ENCODE data around the gene EIF4A3.

DNA sequence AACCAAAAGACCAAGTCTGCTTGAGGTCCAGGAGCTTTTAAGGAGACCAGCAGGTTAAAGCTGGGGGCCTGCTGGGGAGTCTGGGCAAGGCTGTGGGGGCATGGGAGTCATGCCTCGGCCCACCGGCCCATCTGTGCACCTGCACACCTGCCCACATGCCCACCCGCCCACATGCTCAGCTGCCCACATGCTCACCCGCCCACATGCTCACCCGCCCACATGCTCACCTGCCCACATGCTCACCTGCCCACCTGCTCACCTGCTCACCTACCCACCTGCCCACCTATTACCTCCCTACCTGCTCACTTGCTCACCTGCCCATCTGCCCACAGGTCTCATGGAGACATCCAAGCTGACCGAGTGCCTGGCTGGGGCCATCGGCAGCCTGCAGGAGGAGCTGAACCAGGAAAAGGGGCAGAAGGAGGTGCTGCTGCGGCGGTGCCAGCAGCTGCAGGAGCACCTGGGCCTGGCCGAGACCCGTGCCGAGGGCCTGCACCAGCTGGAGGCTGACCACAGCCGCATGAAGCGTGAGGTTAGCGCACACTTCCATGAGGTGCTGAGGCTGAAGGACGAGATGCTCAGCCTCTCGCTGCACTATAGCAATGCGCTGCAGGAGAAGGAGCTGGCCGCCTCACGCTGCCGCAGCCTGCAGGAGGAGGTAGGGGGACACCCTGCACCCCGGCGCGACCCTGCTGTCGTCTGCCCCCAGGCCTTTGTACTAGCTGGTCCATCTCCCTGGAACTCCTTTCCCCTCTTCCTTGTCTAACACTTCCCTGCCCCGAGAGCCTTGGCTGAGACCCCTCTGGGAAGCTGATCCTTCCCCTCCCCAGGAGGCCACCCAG, 36.9 kb upstream of the EIF4A3 start:
- TF ChIP-seq CTCF (IDR thresholded peaks at IDR 0.05; ENCODE audit: low read depth, low read length, missing input control) (no peak), RAD21 (IDR thresholded peaks at IDR 0.05) (no peak), ATF3 (IDR thresholded peaks at IDR 0.05) (no peak), YY1 (IDR thresholded peaks at IDR 0.05) (no peak), TAF1 (conservative IDR thresholded peaks at IDR 0.05) (no peak), GABPA (IDR thresholded peaks at IDR 0.05 in 1 of 2, conservative IDR thresholded peaks at IDR 0.05 in 1 of 2) (no peak), NR2F2 (IDR thresholded peaks at IDR 0.05) (no peak), HNF4G (IDR thresholded peaks at IDR 0.05) (no peak), RXRA (IDR thresholded peaks at IDR 0.05) (no peak), SP1 (IDR thresholded peaks at IDR 0.05) (no peak), FOXA2 (IDR thresholded peaks at IDR 0.05) (no peak)
- TF ChIP-seq, protein P1, sequence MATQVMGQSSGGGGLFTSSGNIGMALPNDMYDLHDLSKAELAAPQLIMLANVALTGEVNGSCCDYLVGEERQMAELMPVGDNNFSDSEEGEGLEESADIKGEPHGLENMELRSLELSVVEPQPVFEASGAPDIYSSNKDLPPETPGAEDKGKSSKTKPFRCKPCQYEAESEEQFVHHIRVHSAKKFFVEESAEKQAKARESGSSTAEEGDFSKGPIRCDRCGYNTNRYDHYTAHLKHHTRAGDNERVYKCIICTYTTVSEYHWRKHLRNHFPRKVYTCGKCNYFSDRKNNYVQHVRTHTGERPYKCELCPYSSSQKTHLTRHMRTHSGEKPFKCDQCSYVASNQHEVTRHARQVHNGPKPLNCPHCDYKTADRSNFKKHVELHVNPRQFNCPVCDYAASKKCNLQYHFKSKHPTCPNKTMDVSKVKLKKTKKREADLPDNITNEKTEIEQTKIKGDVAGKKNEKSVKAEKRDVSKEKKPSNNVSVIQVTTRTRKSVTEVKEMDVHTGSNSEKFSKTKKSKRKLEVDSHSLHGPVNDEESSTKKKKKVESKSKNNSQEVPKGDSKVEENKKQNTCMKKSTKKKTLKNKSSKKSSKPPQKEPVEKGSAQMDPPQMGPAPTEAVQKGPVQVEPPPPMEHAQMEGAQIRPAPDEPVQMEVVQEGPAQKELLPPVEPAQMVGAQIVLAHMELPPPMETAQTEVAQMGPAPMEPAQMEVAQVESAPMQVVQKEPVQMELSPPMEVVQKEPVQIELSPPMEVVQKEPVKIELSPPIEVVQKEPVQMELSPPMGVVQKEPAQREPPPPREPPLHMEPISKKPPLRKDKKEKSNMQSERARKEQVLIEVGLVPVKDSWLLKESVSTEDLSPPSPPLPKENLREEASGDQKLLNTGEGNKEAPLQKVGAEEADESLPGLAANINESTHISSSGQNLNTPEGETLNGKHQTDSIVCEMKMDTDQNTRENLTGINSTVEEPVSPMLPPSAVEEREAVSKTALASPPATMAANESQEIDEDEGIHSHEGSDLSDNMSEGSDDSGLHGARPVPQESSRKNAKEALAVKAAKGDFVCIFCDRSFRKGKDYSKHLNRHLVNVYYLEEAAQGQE (IDR thresholded peaks at IDR 0.05): no peak
- TF ChIP-seq, protein P2, sequence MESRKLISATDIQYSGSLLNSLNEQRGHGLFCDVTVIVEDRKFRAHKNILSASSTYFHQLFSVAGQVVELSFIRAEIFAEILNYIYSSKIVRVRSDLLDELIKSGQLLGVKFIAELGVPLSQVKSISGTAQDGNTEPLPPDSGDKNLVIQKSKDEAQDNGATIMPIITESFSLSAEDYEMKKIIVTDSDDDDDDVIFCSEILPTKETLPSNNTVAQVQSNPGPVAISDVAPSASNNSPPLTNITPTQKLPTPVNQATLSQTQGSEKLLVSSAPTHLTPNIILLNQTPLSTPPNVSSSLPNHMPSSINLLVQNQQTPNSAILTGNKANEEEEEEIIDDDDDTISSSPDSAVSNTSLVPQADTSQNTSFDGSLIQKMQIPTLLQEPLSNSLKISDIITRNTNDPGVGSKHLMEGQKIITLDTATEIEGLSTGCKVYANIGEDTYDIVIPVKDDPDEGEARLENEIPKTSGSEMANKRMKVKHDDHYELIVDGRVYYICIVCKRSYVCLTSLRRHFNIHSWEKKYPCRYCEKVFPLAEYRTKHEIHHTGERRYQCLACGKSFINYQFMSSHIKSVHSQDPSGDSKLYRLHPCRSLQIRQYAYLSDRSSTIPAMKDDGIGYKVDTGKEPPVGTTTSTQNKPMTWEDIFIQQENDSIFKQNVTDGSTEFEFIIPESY (IDR thresholded peaks at IDR 0.05): no peak

Measured in liver (tissue), 3 donors.